Upper lobe of right lung (tissue), 1 donor: ENCODE results near the gene ACSM4. TPM values are rescaled to one million over a fixed set of nuclear protein-coding genes. Genes with fewer than 3 reads are reported as not detected.

Experiments used
- ATAC-seq: fragments of 200-7000 bp; cut with Tn5 transposase; one replicate; pipeline ENCODE4 v1.9.1; 2020; ENCODE audit warnings: mild to moderate bottlenecking, moderate library complexity
- DNase-seq: peaks from one replicate; pipeline ENCODE4 v3.0.0-alpha.2; 2020
- H3K27ac ChIP-seq: fragments of 200-600 bp; one replicate; pipeline ENCODE4 v1.8.0; 2022
- H3K27me3 ChIP-seq: fragments of 200-600 bp; one replicate; pipeline ENCODE4 v1.8.0; 2022; ENCODE audit warnings: mild to moderate bottlenecking
- H3K36me3 ChIP-seq: fragments of 200-600 bp; one replicate; pipeline ENCODE4 v1.8.0; 2022
- H3K4me1 ChIP-seq: fragments of 200-600 bp; one replicate; pipeline ENCODE4 v1.8.0; 2022
- H3K4me3 ChIP-seq: fragments of 200-600 bp; one replicate; pipeline ENCODE4 v1.8.0; 2022; ENCODE audit warnings: mild to moderate bottlenecking
- H3K9me3 ChIP-seq: fragments of 200-600 bp; one replicate; pipeline ENCODE4 v1.8.0; 2022
- intact Hi-C: fragments of 100-400 bp; cut with DNase I; formaldehyde crosslinking; loops from one replicate; pipeline ENCODE4 v1.11.0; 2022
- total RNA-seq: library from RNA; stranded (reverse); fragmentation: NEBNext Ultra II Directional; extraction: Animal tissue kit (Norgen Biotek cat#: 25700); gene quantifications from one replicate; pipeline ENCODE4 v1.2.1, GENCODE V29; 2021
- TF ChIP-seq, protein P1 (sequence below): fragments of 200-600 bp; IDR thresholded peaks from one replicate; pipeline ENCODE4 v1.8.0; 2022; ENCODE audit warnings: antibody characterized with exemption
- donor health status: DM: no; HTN: yes; CAD: no; lungs with severe emphysema.

Gene ACSM4
- total RNA-seq, 1 donor from 2014 or later = not detected

GRCh38 chr12:7339675-7340074 is 35.8 kb downstream of the ACSM4 start:
- Histone ChIP-seq H3K9me3 (no peaks in the 10 kb centered on the region), H3K36me3 (no peaks in the 10 kb centered on the region), H3K4me1 (no peaks in the 10 kb centered on the region), H3K27ac (no peak overlapping the region), H3K27me3 (peaks cover 3% of the 10 kb centered on the region), H3K4me3 (no peak overlapping the region)
- ATAC-seq (no peak), DNase-seq (no peak)
- TF ChIP-seq, protein P1, sequence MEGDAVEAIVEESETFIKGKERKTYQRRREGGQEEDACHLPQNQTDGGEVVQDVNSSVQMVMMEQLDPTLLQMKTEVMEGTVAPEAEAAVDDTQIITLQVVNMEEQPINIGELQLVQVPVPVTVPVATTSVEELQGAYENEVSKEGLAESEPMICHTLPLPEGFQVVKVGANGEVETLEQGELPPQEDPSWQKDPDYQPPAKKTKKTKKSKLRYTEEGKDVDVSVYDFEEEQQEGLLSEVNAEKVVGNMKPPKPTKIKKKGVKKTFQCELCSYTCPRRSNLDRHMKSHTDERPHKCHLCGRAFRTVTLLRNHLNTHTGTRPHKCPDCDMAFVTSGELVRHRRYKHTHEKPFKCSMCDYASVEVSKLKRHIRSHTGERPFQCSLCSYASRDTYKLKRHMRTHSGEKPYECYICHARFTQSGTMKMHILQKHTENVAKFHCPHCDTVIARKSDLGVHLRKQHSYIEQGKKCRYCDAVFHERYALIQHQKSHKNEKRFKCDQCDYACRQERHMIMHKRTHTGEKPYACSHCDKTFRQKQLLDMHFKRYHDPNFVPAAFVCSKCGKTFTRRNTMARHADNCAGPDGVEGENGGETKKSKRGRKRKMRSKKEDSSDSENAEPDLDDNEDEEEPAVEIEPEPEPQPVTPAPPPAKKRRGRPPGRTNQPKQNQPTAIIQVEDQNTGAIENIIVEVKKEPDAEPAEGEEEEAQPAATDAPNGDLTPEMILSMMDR = no peak
- intact Hi-C loops = no loop called here

GRCh38 chr12:7344833-7345606 is 41.1 kb downstream of the ACSM4 start:
- intact Hi-C loops = no loop called here
- H3K4me3 ChIP-seq = no peak overlapping the region
- no peak overlapping the region for H3K27ac ChIP-seq
- H3K4me1 ChIP-seq = no peaks in the 10 kb centered on the region
- TF ChIP-seq, protein P1 = no peak
- H3K27me3 ChIP-seq = no peaks in the 10 kb centered on the region
- peak; percentile 78 for ATAC-seq
- DNase-seq = no peak
- no peaks in the 10 kb centered on the region for H3K9me3 ChIP-seq
- H3K36me3 ChIP-seq = no peaks in the 10 kb centered on the region

DNA sequence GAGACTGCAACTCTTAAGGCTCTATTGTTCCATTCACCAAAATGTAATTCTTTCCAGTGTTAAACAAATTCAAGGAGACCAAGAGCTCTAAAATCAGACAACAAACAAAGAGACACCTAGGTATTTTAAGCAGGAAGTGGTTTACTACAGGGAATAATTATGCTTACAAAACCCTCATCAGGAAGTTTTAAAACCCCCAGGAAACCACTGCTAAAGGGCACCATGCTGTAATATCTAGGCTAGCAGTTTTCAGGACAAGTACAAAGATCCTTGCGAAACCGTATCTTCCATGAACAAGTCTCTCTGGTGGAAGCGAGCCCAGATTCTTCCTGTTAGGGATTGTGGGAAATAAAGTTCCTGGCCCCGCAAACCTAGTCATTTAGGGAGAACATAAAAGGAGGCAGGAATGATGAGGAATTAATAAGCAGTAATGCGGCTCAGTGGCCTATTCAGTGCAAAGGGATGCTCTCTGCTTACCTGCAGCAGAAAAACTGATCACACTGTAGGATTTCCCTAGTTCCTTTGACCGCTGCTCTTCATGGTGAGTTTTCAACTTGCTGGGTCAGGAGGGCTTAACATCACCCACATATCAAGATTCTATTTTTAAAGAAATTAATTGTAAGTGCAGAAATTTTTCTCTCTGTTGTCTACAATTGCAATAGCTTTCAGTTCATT is 42.8 kb downstream of the ACSM4 start:
- Histone ChIP-seq H3K27ac (no peak overlapping the region), H3K27me3 (no peaks in the 10 kb centered on the region), H3K4me1 (no peaks in the 10 kb centered on the region), H3K36me3 (no peaks in the 10 kb centered on the region), H3K4me3 (no peak overlapping the region), H3K9me3 (no peaks in the 10 kb centered on the region)
- TF ChIP-seq, protein P1 = no peak
- ATAC-seq (peak; percentile 38), DNase-seq (no peak)
- intact Hi-C loops = no loop called here

- TF ChIP-seq, protein P1 = no peak
- Histone ChIP-seq H3K4me3 (no peak overlapping the region), H3K9me3 (no peaks in the 10 kb centered on the region), H3K4me1 (no peaks in the 10 kb centered on the region), H3K27ac (no peak overlapping the region), H3K27me3 (no peaks in the 10 kb centered on the region), H3K36me3 (no peaks in the 10 kb centered on the region)
- intact Hi-C loops = no loop called here
- no peak for DNase-seq
- ATAC-seq = no peak
Measured at GRCh38 chr12:7349418-7349817, 45.5 kb downstream of the ACSM4 start.

DNA sequence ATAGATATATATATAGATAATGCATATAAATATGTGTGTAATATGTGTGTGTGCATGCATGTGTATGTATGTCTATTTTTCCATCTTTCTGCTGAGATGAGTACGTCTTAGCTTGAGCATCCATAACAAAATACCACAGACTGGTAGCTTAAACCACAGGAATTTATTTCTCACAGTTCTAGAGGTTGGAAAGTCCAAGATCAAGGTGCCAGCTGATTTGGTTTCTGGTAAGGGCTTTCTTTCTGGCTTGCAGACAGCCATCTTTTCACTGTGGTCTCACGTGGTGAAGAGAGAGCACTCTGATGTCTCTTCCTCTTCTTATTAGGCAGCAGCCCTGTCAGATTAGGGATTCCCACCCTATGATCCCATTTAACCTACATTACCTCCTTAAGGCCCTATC is 47.3 kb downstream of the ACSM4 start:
- intact Hi-C loops = no loop called here
- no peaks in the 10 kb centered on the region for H3K9me3 ChIP-seq
- H3K27ac ChIP-seq = no peak overlapping the region
- no peak for ATAC-seq
- no peaks in the 10 kb centered on the region for H3K36me3 ChIP-seq
- TF ChIP-seq, protein P1 = no peak
- DNase-seq = no peak
- H3K4me1 ChIP-seq = no peaks in the 10 kb centered on the region
- no peak overlapping the region for H3K4me3 ChIP-seq
- no peaks in the 10 kb centered on the region for H3K27me3 ChIP-seq
